Activated CD4-positive, alpha-beta memory T cell treated with anti-CD3 and anti-CD28 coated beads for 36 hours (primary cell): ENCODE measurements around the gene RBFOX2. TPM values are rescaled to one million over a fixed set of nuclear protein-coding genes. Genes with fewer than 3 reads are reported as not detected.
"Not testable (repeated sequence)": the region's sequence is repeated elsewhere in the genome, so short reads cannot be mapped to it uniquely, and the experiment has no call there.

Experiments used
- CTCF ChIA-PET: fragments of 350-600 bp; sonication (Branson Sonifier 250); formaldehyde crosslinking; loops from one replicate; lab custom pipeline; 2021; ENCODE audit warnings: antibody characterized with exemption, inconsistent platforms; lab: Charles Lee
- POLR2A ChIA-PET: fragments of 350-600 bp; sonication (Branson Sonifier 250); formaldehyde crosslinking; loops from one replicate; lab custom pipeline; 2021; ENCODE audit warnings: antibody characterized with exemption; lab: Charles Lee
- DNase-seq: peaks from one replicate; pipeline ENCODE4 v3.0.0-alpha.2; 2020
- H3K27ac Mint-ChIP-seq: one replicate; pipeline ENCODE4 v1.8.0; 2021; ENCODE audit warnings: mixed read lengths
- H3K27me3 Mint-ChIP-seq: one replicate; pipeline ENCODE4 v1.8.0; 2021; ENCODE audit warnings: mixed read lengths
- H3K36me3 Mint-ChIP-seq: one replicate; pipeline ENCODE4 v1.8.0; 2021; ENCODE audit warnings: mixed read lengths
- H3K4me1 Mint-ChIP-seq: one replicate; pipeline ENCODE4 v1.8.0; 2021; ENCODE audit warnings: low read depth, mixed read lengths
- H3K4me3 Mint-ChIP-seq: one replicate; pipeline ENCODE4 v1.8.0; 2021; ENCODE audit warnings: mild to moderate bottlenecking, mixed read lengths
- H3K9me3 Mint-ChIP-seq: one replicate; pipeline ENCODE4 v1.8.0; 2021; ENCODE audit warnings: mixed read lengths
- intact Hi-C: fragments of 100-400 bp; cut with micrococcal nuclease; formaldehyde crosslinking; loops from one replicate; pipeline ENCODE4 v1.15.1; 2023
- total RNA-seq, 2 experiments: library from RNA; stranded (reverse); gene quantifications; one replicate each; pipeline ENCODE4 v1.2.3, GENCODE V29; 2021

Gene RBFOX2
- total RNA-seq, 2 experiments from 2014 or later: 4.3 to 4.6 TPM

GRCh38 chr22:36037102-36037758 is 8.6 kb upstream of the RBFOX2 start:
- Mint-ChIP-seq H3K9me3 (no peaks in the 10 kb centered on the region), H3K4me1 (no peaks in the 10 kb centered on the region), H3K4me3 (no peak overlapping the region), H3K36me3 (no peaks in the 10 kb centered on the region), H3K27ac (no peak overlapping the region), H3K27me3 (peaks cover 34% of the 10 kb centered on the region)
- ChIA-PET CTCF (interaction anchor here (3.4 kb wide), 1 partner anchor 29 kb away, joined by 17 read pairs; no protein-coding TSS in a partner anchor), POLR2A (no interaction called here)
- DNase-seq: no peak
- intact Hi-C loops: no loop called here

GRCh38 chr22:36036167-36036624 is 7.6 kb upstream of the RBFOX2 start:
- intact Hi-C loops: no loop called here
- Mint-ChIP-seq H3K27ac (no peak overlapping the region), H3K27me3 (peaks cover 32% of the 10 kb centered on the region), H3K4me3 (no peak overlapping the region), H3K9me3 (no peaks in the 10 kb centered on the region), H3K4me1 (no peaks in the 10 kb centered on the region), H3K36me3 (no peaks in the 10 kb centered on the region)
- no peak for DNase-seq
- POLR2A ChIA-PET: no interaction called here
- CTCF ChIA-PET: interaction anchor here (1.7 kb wide), 1 partner anchor 30 kb away, joined by 7 read pairs; no protein-coding TSS in a partner anchor

- no peak for DNase-seq
- Mint-ChIP-seq H3K27me3 (peaks cover 22% of the 10 kb centered on the region), H3K36me3 (no peaks in the 10 kb centered on the region), H3K27ac (no peak overlapping the region), H3K4me1 (peaks cover 11% of the 10 kb centered on the region), H3K9me3 (no peaks in the 10 kb centered on the region), H3K4me3 (no peak overlapping the region)
- intact Hi-C loops: no loop called here
- CTCF ChIA-PET: no interaction called here
- POLR2A ChIA-PET: no interaction called here
Observed at GRCh38 chr22:36032611-36033010, 4.0 kb upstream of the RBFOX2 start.

- Mint-ChIP-seq H3K27me3 (peaks cover 13% of the 10 kb centered on the region), H3K27ac (no peak overlapping the region), H3K36me3 (no peaks in the 10 kb centered on the region), H3K4me1 (peaks cover 18% of the 10 kb centered on the region), H3K9me3 (no peaks in the 10 kb centered on the region), H3K4me3 (peak overlapping the region; percentile 81)
- CTCF ChIA-PET: interaction anchor here (1.0 to 10.9 kb wide), 2 partner anchors 37 to 95 kb away, joined by 4 to 78 read pairs; no protein-coding TSS in a partner anchor
- intact Hi-C loops: loop anchor here (5.0 kb wide), 1 partner anchor 38 kb away; no protein-coding TSS in a partner anchor
- no peak for DNase-seq
- POLR2A ChIA-PET: interaction anchor here (0.9 kb wide), 1 partner anchor 37 kb away, joined by 6 read pairs; no protein-coding TSS in a partner anchor
Observed at GRCh38 chr22:36029406-36029755, 757 bp upstream of the RBFOX2 start.

- Mint-ChIP-seq H3K4me1 (peaks cover 24% of the 10 kb centered on the region), H3K36me3 (no peaks in the 10 kb centered on the region), H3K27me3 (peaks cover 11% of the 10 kb centered on the region), H3K27ac (no peak overlapping the region), H3K4me3 (peak overlapping the region; percentile 73), H3K9me3 (no peaks in the 10 kb centered on the region)
- POLR2A ChIA-PET: interaction anchor here (0.8 kb wide), 1 partner anchor 129 kb away, joined by 3 read pairs; no protein-coding TSS in a partner anchor
- CTCF ChIA-PET: interaction anchor here (10.9 kb wide), 1 partner anchor 38 kb away, joined by 78 read pairs; no protein-coding TSS in a partner anchor
- peak; percentile 9 for DNase-seq
- intact Hi-C loops: loop anchor here (5.0 kb wide), 1 partner anchor 39 kb away; no protein-coding TSS in a partner anchor
Observed at GRCh38 chr22:36027935-36028645, 534 bp downstream of the RBFOX2 start.

GRCh38 chr22:36027579-36027934 is 1.1 kb downstream of the RBFOX2 start:
- peaks cover 8% of the 10 kb centered on the region for H3K27me3 Mint-ChIP-seq
- POLR2A ChIA-PET: no interaction called here
- CTCF ChIA-PET: interaction anchor here (10.9 kb wide), 1 partner anchor 38 kb away, joined by 78 read pairs; no protein-coding TSS in a partner anchor
- DNase-seq: peak; percentile 27
- intact Hi-C loops: loop anchor here (5.0 kb wide), 1 partner anchor 40 kb away; no protein-coding TSS in a partner anchor
- H3K9me3 Mint-ChIP-seq: no peaks in the 10 kb centered on the region
- peak overlapping the region; percentile 19 for H3K27ac Mint-ChIP-seq
- peak overlapping the region; percentile 73 for H3K4me3 Mint-ChIP-seq
- H3K4me1 Mint-ChIP-seq: peaks cover 25% of the 10 kb centered on the region
- H3K36me3 Mint-ChIP-seq: no peaks in the 10 kb centered on the region

- H3K36me3 Mint-ChIP-seq: no peaks in the 10 kb centered on the region
- H3K4me1 Mint-ChIP-seq: peaks cover 33% of the 10 kb centered on the region
- POLR2A ChIA-PET: no interaction called here
Observed at GRCh38 chr22:36026741-36027140, 1.9 kb downstream of the RBFOX2 start.

GRCh38 chr22:36022697-36023096 is 5.9 kb downstream of the RBFOX2 start:
- peaks cover 7% of the 10 kb centered on the region for H3K27me3 Mint-ChIP-seq
- no peaks in the 10 kb centered on the region for H3K9me3 Mint-ChIP-seq
- H3K36me3 Mint-ChIP-seq: no peaks in the 10 kb centered on the region
- ChIA-PET CTCF (interaction anchor here (10.9 kb wide), 1 partner anchor 43 kb away, joined by 78 read pairs; no protein-coding TSS in a partner anchor), POLR2A (interaction anchor here (0.6 kb wide), 1 partner anchor 12 kb away, joined by 5 read pairs; no protein-coding TSS in a partner anchor)
- H3K4me1 Mint-ChIP-seq: peaks cover 26% of the 10 kb centered on the region
- H3K4me3 Mint-ChIP-seq: no peak overlapping the region
- DNase-seq: no peak
- intact Hi-C loops: no loop called here
- H3K27ac Mint-ChIP-seq: no peak overlapping the region

More at GRCh38 chr22:36026741-36027140, 1.9 kb downstream of the RBFOX2 start:
- Mint-ChIP-seq H3K4me3 (no peak overlapping the region), H3K27ac (no peak overlapping the region), H3K27me3 (peaks cover 8% of the 10 kb centered on the region), H3K9me3 (no peaks in the 10 kb centered on the region)
- intact Hi-C loops: loop anchor here (5.0 kb wide), 1 partner anchor 41 kb away; no protein-coding TSS in a partner anchor
- CTCF ChIA-PET: interaction anchor here (10.9 kb wide), 1 partner anchor 39 kb away, joined by 78 read pairs; no protein-coding TSS in a partner anchor
- no peak for DNase-seq

- intact Hi-C loops: no loop called here
- ChIA-PET POLR2A (interaction anchor here (0.6 kb wide), 1 partner anchor 11 kb away, joined by 5 read pairs; no protein-coding TSS in a partner anchor), CTCF (interaction anchor here (0.8 to 10.9 kb wide), 2 partner anchors 44 to 192 kb away, joined by 4 to 78 read pairs; no protein-coding TSS in a partner anchor)
- H3K27me3 Mint-ChIP-seq: peaks cover 4% of the 10 kb centered on the region
- peaks cover 21% of the 10 kb centered on the region for H3K4me1 Mint-ChIP-seq
- H3K36me3 Mint-ChIP-seq: no peaks in the 10 kb centered on the region
- H3K9me3 Mint-ChIP-seq: no peaks in the 10 kb centered on the region
- H3K4me3 Mint-ChIP-seq: no peak overlapping the region
- no peak for DNase-seq
- H3K27ac Mint-ChIP-seq: peak overlapping the region; percentile 53
Observed at GRCh38 chr22:36022162-36022561, 6.5 kb downstream of the RBFOX2 start.

- H3K4me3 Mint-ChIP-seq: no peak overlapping the region
- ChIA-PET CTCF (interaction anchor here (0.8 to 10.9 kb wide), 2 partner anchors 44 to 192 kb away, joined by 4 to 78 read pairs; no protein-coding TSS in a partner anchor), POLR2A (no interaction called here)
- H3K27me3 Mint-ChIP-seq: peaks cover 4% of the 10 kb centered on the region
- intact Hi-C loops: no loop called here
- no peak for DNase-seq
- H3K9me3 Mint-ChIP-seq: no peaks in the 10 kb centered on the region
- peak overlapping the region; percentile 53 for H3K27ac Mint-ChIP-seq
- no peaks in the 10 kb centered on the region for H3K36me3 Mint-ChIP-seq
- H3K4me1 Mint-ChIP-seq: peaks cover 18% of the 10 kb centered on the region
Observed at GRCh38 chr22:36021606-36022153, 6.9 kb downstream of the RBFOX2 start.

GRCh38 chr22:36020865-36021264 is 7.8 kb downstream of the RBFOX2 start:
- H3K4me3 Mint-ChIP-seq, H3K36me3 Mint-ChIP-seq, POLR2A ChIA-PET, DNase-seq, H3K9me3 Mint-ChIP-seq, CTCF ChIA-PET, H3K27me3 Mint-ChIP-seq, H3K27ac Mint-ChIP-seq, intact Hi-C loops: not testable (repeated sequence)
- H3K4me1 Mint-ChIP-seq: peaks cover 18% of the 10 kb centered on the region
